AG10803 (cell line): ENCODE results near the gene LUM.
"Not testable (repeated sequence)": the region's sequence is repeated elsewhere in the genome, so short reads cannot be mapped to it uniquely, and the experiment has no call there.

Experiments used
- DNase-seq: peaks from one replicate; pipeline ENCODE4 v3.0.0; 2010; ENCODE audit warnings: low read depth
- H3K4me3 ChIP-seq: 2 replicates; pipeline ENCODE4 v1.5.1; 2011; ENCODE audit warnings: mild to moderate bottlenecking, low read length, control low read depth
- CTCF ChIP-seq: conservative IDR thresholded peaks from 2 replicates; pipeline ENCODE4 v1.5.1; 2011; ENCODE audit warnings: mild to moderate bottlenecking, low read length, control low read depth, inconsistent platforms

LUM gene

GRCh38 chr12:91094032-91094662 lies 17.1 kb downstream of the LUM start:
- H3K4me3 ChIP-seq = no peak overlapping the region
- DNase-seq = no peak
- no peak for TF ChIP-seq CTCF

GRCh38 chr12:91093341-91093740 lies 18.0 kb downstream of the LUM start:
- TF ChIP-seq CTCF = no peak
- H3K4me3 ChIP-seq = no peak overlapping the region
- DNase-seq = no peak

- TF ChIP-seq CTCF = no peak
- no peak overlapping the region for H3K4me3 ChIP-seq
- no peak for DNase-seq
Observed at GRCh38 chr12:91091916-91092715, 19.2 kb downstream of the LUM start.

GRCh38 chr12:91089953-91090352 lies 21.3 kb downstream of the LUM start:
- DNase-seq, H3K4me3 ChIP-seq: not testable (repeated sequence)

- DNase-seq = no peak
- H3K4me3 ChIP-seq = no peak overlapping the region
- TF ChIP-seq CTCF = no peak
Observed at GRCh38 chr12:91080041-91080440, 31.3 kb downstream of the LUM start.

- no peak overlapping the region for H3K4me3 ChIP-seq
- DNase-seq = no peak
- TF ChIP-seq CTCF = no peak
Observed at GRCh38 chr12:91078501-91078900, 32.8 kb downstream of the LUM start.

- no peak for DNase-seq
- H3K4me3 ChIP-seq = no peak overlapping the region
- TF ChIP-seq CTCF = no peak
Observed at GRCh38 chr12:91077228-91077954, 33.9 kb downstream of the LUM start.
